GM21576 (cell line): ENCODE data around the gene RALBP1.
A peak's percentile ranks its signal among the peaks of the same experiment; 100 is the strongest.
"Not testable (repeated sequence)": the region's sequence is repeated elsewhere in the genome, so short reads cannot be mapped to it uniquely, and the experiment has no call there.

ENCODE experiments used
- ATAC-seq: cut with Tn5 transposase; IDR thresholded peaks from one replicate; pipeline ENCODE4 v1.9.1; 2021; ENCODE audit warnings: mild to moderate bottlenecking, moderate library complexity; ENCODE audit not compliant: unreplicated experiment

The RALBP1 gene

DNA sequence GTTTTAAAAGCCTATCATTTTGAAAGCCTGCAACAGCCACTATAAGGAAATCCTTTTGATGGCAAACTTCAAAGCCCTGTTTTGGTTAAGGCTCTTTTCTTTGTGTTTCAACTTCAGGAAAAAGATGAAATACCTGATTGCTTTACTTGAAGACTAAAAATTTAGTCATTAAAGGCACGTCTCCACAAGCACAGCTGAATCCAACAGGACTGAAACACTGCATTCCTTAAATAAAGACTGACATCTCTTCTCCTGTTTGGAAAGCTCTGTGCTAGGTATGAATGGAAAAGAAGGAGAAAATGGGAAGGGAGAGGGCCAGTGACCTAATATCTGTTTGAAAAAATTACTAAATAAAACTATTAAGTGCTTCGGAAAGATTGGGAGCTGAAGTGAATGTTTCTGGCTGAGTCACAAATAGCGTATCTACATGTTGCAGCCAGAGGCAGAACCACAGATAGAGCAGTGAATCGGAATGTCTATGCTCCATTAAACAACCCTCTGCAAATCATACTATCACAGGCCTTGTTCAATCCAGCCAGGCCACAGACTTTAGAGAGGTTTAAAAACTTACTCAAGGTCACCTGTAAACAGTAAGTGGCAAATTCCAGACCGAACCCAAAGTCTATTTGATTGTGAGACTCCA is 21.1 kb upstream of the RALBP1 start:
- no peak for ATAC-seq

DNA sequence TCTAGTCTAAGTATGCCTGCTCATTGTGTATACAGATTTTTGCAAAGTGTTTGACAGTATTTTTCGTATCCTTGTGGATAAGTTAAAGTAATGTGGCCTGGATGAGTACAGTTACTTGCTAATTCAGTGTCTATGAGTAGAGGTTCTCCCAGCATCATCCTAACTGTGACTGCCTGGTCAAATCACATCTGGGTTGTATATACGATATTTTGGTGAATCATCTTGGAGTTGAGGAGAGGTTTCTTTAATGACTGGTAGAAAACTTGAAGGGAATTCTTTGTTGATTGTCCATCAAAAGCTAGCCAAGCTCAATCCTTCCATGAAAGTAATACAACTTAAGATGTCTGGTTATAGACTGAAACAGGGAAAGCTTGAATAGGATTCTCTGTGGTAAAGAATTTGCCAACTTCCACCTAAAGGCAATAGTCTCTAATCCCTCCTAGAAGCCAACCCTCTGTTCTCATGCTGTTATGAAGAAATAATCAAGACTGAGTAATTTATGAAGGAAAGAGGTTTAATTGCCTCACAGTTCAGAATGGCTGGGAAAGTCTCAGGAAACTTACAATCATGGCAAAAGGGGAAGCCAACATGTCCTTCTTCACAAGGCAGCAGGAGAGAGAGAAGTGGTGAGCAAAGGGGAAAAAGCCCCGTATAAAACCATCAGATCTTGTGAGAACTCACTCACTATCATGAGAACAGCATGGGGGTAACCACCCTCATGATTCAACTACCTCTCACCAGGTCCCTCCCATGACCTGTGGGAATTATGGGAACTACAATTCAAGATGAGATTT is 19.4 kb upstream of the RALBP1 start:
- no peak for ATAC-seq

DNA sequence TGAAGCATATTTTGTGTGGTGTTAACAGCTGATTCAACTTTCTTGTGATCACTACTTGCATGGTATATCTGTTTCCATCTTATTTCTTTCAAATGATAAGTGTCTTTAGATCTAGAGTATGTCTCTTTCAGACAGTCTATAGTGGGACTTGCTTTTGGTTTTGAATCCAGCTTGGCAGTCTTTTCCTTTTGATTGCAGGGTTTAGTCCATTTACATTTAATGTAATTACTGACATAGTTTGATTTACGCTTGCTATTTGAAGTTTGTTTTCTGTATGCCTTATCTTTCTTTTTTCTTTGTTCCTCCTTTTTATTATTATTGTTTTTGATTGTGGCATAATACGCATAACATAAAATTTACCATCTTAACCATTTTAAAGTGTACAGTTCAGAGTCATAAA is 9.2 kb upstream of the RALBP1 start:
- no peak for ATAC-seq

DNA sequence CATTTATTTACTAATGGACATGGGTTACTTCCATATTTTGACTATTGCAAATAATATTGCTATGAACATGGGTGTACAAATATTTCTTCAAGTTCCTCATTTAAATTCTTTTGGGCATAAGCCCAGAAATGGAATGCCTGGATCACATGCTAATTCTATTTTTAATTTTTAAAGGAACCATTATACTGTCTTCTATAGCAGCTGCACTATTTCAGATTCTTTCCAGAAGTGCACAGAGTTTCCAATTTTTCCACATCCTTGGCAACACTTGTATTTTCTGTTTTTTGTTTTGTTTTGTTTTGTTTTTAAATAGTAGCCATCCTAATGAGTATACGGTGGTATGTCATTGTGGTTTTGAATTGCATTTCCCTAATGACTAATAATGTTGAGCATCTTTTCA is 8.5 kb upstream of the RALBP1 start:
- ATAC-seq, result no peak

DNA sequence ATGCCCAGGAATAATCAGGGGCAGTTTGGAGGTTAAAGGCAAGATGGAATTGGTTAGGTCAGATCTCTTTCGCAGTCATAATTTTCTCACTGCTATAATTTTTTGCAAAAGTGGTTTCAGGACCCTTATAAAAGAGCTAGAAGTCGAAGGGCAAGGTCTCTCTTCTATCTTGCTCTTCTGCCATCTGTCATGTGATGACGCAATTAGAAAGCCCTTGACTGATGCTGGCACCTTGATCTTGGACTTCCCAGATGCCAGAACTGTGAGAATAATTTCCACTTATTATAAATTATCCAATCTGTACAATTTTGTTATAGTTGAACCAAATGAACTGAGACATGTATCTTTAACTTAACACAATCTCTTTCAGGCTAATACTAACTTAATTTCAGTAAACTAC is 6.3 kb upstream of the RALBP1 start:
- no peak for ATAC-seq

DNA sequence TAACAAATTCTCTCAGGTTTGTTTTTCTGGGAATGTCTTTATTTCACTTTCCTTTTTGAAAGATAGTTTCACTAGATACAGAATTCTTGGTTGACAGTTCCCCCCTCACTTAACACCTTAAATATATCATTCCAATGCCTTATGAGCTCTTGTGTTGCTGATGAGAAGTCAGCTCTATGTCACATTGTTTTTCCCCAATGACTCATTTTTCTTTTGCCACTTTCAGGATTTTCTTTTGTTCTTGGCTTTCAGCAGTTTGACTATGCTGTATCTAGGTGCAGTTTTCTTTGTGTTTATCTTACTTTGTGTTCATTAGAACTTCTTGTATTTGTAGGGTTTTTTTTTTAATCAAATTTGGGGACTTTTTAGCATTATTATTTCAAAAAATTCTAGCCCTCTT is 5.6 kb upstream of the RALBP1 start:
- ATAC-seq, result no peak

DNA sequence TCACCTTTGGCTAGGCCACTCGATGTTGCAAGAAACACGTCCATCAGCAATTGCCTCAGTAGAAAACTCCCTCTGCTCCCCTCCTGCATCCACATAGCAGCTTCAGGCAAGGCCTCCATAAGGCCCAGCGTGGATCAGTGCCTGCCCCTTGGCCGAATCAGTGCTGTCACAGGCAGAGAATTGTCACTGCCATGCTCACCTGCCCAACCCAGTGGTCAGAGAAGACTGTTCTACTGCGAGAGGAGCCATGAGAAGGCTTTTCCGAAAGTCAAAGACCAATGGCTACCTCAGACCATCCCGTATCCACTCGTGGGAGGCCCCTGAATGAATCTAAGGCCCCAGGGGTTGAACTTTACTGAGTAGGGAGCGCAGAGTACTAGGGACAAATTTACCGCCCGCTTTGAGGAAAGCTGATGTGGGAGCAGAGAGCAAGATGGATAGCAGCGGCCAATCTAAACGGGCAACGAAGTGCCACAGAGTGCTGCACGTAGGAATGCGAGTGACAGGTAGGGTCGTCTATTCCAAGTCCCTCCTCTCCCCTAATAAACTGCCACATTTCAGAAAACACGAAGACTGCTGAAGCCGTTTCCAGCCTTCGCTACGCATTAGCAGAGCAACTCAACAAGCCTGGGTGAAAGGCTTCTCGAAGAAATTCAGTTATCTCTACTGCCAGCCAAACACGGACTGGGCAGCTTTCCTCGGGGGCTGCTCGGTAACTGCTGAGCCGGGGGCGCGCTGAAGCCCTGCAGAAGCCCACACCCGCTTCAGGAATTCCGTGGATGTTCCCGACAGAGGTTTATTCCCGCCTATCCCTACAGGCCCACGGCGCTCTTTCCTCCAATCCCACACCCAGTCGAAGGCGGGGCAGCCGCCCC is 968 bp upstream of the RALBP1 start:
- ATAC-seq, result peak; percentile 16

DNA sequence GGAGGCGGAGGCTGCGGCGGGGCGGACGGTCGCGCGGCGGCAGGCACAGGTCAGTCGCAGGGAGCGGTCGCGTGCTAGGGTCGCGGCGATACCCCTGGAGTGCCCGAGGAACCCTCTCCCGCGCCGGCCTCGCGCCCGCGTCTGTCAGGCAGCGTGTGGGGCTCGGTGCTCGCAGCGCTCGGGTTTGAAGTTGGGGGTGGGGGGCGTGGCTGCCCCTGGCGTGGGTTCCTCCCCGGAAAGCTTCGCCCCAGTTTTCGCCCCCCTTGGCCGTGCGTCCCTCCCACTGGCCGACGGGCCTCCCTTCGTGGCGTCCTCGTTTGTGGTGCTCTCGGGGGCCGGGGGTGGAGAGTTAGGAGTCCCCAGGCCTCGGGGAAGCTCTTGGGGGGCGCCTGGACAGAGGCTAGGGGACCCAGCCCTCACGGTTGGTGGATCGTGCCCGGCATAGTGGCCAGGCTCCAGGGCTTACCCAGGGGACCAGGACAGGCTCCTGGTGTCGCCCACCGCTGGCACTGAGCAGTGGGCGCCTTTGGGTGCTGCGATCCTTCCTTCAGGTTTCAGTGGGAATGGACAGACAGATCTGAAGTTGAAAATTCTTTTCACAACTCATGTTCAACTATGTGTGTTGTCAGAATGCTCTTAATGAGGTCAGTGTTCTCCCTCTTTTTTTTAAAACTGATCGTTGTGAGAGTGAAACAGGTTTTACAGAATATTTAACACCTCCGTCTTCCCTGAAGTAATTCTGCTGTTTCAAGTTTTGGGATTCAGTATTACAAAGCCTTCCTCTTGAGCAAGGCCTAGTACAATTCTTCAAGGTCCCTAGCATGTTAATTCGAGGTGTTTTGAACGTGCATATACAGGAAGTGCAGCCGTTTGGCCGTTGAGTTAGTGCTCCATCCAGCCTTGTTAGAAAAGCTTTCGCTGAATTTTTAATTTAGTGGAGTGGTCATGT is 604 bp downstream of the RALBP1 start:
- peak; percentile 2 for ATAC-seq

DNA sequence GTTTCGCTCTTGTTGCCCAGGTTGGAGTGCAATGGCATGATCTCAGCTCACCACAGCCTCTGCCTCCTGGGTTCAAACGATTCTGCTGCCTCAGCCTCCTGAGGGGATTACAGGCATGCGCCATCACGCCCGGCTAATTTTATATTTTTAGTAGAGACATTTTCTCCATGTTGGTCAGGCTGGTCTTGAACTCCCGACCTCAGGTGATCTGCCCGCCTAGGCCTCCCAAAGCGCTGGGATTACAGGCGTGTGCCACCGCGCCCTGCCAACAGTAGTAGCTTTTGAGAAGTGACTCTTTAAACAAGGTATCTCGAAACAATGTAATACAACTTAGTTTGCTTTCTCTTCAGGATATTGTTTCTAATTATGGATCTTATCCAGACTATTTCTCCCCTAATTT is 1.6 kb downstream of the RALBP1 start:
- ATAC-seq, result not testable (repeated sequence)

DNA sequence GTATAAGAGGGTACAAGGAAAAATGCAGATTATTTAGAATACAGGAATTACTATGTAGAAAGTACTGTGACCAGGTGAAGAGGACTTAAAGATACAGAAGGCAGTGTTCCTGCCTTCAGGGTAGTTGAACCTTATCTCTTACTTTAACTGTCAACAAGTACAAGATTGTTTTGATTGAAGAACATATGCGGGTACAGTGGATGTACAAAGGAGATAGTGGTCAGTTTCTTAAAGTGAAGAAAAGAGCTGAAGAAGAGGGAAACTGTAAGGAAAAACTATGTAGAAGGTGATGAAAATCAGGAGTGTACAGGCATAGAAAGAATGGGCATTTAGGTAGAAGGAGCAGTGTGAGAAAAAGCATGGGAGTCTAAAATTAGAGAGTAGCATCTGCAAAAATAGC is 2.2 kb downstream of the RALBP1 start:
- no peak for ATAC-seq

DNA sequence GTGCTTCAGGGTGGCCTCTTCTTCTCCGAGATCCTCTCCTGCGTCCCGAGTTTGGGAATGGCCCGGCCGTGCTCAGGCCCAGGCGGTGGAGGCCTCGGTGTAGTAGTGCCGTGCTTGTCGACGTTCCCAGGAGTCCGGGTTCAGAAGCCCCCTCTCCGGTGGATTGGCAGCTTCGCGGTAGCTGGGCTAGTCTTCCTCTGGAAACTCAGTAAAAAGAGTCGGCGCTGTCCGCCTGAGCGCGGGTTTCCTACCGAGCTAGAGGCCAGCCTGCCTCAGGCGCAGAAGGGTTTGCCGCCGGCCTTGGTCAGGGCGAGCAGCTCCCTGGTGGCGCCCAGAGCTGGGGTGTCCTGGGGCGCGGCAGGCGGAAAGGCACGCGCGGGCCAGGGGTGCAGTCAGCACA is 3.2 kb downstream of the RALBP1 start:
- ATAC-seq, result no peak

DNA sequence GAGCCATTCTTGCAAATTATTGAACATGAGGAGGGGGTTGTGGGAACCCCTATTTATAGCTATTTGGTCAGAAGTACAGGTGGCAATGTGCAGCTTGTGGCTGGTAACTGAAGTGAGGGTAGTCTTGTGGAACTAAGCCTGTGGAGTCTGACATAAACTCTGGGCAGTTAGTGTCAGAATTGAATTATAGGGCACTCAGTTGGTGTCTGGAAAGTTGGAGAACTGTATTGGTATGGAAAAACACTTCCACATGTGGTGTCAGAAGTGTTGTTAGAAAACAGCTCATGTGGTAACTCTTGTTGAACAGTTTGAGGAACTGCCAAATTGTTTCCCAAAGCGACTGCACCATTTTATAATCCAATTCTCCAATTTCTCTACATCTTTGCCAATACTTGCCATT is 7.5 kb downstream of the RALBP1 start:
- ATAC-seq, result no peak

DNA sequence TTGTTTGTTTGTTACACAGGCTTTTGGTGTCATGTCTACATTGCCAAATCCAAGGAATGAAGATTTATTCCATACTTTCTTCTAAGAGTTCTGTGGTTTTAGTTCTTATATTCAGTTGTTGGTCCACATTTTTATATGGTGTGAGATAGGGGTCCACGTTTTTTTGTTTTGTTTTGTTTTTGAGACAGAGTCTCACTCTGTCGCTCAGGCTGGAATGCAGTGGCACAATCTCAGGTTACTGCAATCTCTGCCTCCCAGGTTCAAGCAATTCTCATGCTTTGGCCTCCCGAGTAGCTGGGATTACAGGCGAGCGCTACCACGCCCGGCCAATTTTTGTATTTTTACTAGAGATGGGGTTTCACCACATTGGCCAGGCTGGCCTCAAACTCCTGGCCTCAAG is 8.2 kb downstream of the RALBP1 start:
- no peak for ATAC-seq

DNA sequence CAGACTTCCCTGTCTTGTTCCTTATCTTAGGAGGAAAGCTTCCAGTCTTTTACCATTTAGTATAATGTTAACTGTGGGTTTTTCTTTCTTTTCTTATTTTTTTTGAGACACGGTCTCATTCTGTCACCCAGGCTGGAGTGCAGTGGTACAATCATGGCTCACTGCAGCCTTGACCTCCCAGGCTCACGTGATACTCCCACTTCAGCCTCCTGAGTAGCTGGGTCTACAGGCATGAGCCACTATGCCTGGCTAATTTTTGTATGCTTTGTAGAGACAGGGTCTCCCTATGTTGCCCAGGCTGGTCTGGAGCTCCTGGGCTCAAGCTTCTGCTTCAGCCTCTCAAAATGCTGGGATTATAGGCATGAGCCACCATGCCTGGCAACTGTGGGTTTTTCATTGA is 9.5 kb downstream of the RALBP1 start:
- ATAC-seq, result not testable (repeated sequence)

DNA sequence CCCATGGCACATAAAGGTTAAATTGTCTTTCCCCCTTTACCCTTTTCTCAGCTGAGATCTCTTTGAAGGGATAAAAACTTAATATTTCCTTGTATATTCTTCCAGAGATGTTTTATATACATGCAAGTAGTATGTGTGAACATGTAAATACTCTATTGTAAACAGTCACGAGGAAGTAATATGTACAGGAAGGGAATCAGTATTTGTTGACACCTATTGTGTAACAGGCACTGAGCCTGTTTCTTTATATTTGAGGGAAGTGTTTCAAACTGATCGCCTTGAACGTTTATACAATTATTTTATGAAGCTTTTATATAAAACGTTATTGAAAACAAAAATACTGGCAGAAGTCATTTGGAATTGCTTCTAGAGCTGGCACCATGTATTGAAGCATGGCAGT is 13.2 kb downstream of the RALBP1 start:
- ATAC-seq, result no peak

DNA sequence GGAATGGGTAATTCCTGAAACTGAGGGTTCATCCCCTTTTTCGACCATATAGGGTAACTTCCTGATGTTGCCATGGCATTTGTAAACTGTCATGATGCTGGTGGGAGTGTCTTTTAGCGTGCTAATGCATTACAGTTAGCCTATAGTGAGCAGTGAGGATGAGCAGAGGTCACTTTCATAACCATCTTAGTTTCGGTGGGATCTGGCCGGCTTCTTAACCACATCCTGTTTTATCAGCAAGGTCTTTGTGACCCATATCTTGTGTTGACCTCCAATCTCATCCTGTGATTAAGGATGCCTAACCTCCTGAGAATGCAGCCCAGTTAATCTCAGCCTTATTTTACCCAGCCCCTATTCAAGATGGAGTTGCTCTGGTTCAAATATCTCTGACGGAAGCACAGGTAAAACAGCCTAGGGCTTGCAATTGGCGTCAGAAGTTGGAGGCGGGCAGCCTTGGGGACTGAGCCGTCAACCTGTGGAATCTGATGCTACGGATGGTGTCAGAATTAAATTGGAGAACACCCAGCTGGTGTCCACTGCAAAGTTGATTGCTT is 19.5 kb downstream of the RALBP1 start:
- ATAC-seq, result no peak

DNA sequence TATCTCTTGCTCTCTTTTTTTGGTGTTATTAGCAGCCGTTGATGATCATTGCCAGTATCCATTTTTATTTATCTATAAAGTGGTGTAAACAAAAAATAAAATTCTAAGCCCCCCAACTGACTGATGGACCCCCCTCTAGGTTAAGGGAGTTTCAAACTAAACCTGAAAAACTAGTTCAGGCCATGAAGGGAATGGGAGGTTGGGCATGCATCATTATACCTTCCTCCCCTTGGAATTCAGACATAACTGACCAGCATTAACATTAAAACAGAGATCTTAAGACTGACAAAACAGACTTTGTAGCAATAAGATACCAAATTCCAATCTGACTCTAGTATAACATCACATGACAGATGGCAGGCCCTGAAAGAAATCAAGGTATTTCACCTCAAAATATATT is 20.2 kb downstream of the RALBP1 start:
- no peak for ATAC-seq

DNA sequence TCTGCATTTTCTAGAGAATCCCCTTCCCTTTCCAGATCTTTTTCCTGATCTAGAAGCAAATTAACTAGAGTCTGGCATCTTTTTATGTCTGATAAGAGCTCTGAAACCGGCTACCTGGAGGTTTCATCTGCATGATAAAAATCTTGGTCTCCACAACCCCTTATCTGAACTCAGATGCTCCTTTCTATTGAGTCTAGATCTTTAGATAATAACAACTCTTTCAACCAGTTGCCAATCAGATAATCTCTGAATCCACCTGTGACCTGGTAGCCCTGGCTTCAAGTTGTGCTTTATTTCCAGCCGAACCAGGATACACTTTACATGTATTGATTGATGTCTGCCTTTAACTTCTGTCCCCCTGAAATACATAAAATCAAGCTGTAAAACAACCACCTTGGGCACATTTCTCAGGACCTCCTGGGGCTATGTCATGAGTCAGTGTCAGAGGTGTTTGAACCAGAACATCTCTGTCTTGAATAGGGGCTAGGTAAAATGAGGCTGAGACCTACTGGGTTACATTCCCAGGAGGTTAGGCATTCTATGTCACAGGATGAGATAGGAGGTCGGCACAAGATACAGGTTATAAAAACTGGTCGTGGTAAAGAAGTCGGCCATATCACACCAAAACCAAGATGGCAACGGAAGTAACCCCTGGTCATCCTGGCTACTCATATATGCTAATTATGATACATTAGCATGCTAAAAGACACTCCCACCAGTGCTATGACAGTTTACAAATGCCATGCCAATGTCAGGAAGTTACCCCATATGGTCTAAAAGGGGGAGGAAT is 20.8 kb downstream of the RALBP1 start:
- ATAC-seq, result no peak

DNA sequence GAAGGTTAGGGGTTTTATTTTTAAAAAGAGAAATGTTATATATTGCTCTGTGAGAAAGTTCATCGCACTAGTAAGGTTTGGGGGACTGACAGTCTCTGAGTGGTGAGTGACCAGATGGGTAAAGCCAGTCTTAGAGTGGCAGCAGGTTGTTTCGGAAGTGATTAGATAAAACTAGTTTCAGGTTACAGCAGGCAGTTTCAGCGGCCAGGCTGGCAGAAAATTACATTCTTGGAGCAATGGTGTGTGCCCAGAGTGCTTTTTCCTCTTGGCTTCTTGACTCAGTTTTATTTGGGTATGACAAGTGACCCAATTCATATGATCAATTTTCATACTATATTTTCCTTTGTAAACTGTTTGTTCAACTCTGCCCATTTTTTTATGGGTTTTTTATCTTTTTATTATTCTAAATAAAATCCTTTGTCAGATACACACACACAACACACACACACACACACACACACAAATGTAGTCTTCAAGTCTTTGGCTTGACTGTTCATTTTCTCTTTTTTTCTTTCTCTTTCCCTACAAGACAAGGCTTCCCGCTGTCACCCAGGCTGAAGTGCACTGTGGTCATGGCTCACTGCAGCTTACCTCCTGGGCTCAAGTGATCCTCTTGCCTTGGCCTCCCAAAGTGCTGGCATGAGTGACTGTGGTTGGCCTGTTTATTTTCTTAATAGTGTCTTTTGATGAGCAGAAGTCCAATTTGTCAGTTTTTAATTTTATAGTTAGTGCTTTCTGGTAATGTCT is 30.9 kb downstream of the RALBP1 start:
- no peak for ATAC-seq
